Limb (tissue), 2 donors: ENCODE data around the gene ZSWIM4.
"Not testable (repeated sequence)": the region's sequence is repeated elsewhere in the genome, so short reads cannot be mapped to it uniquely, and the experiment has no call there.

Source experiments
- DNase-seq, 2 donors: peaks; one replicate each; pipeline ENCODE4 v3.0.0-alpha.2; 2016; ENCODE audit errors: extremely low spot score in 2 of 2

Gene ZSWIM4

GRCh38 chr19:13794757-13795589 is at the start of gene ZSWIM4:
TSS of gene ZSWIM4 (plus strand) at chr19:13795443. CDS start at chr19:13795649, 206 bp downstream.
- peak; percentile 98 to 99 for DNase-seq

- no peak for DNase-seq
Observed at GRCh38 chr19:13747098-13747453, 48.2 kb upstream of the ZSWIM4 start.

- no peak for DNase-seq
Observed at GRCh38 chr19:13748169-13748828, 46.9 kb upstream of the ZSWIM4 start.

GRCh38 chr19:13751436-13751835 is 43.8 kb upstream of the ZSWIM4 start:
- no peak for DNase-seq

- DNase-seq = not testable (repeated sequence)
Observed at GRCh38 chr19:13753622-13754021, 41.6 kb upstream of the ZSWIM4 start.

- DNase-seq = no peak
Observed at GRCh38 chr19:13756210-13756609, 39.0 kb upstream of the ZSWIM4 start.

GRCh38 chr19:13757805-13758772 is 37.2 kb upstream of the ZSWIM4 start:
- no peak for DNase-seq

GRCh38 chr19:13758795-13759194 is 36.4 kb upstream of the ZSWIM4 start:
- DNase-seq = no peak

- DNase-seq = no peak
Observed at GRCh38 chr19:13761423-13761822, 33.8 kb upstream of the ZSWIM4 start.

- no peak for DNase-seq
Observed at GRCh38 chr19:13762635-13763235, 32.5 kb upstream of the ZSWIM4 start.

GRCh38 chr19:13763265-13763664 is 32.0 kb upstream of the ZSWIM4 start:
- DNase-seq = no peak

- peak; percentile 82 to 87 for DNase-seq
Observed at GRCh38 chr19:13764101-13764807, 31.0 kb upstream of the ZSWIM4 start, which contains the start of gene MRI1. TSS of gene MRI1 (plus strand) at chr19:13764522. CDS start at chr19:13764589, 67 bp downstream.

GRCh38 chr19:13764821-13765394 is 30.3 kb upstream of the ZSWIM4 start:
- peak in 1 of 2 donors; percentile 55 for DNase-seq

GRCh38 chr19:13765395-13766094 is 29.7 kb upstream of the ZSWIM4 start:
- no peak for DNase-seq

- no peak for DNase-seq
Observed at GRCh38 chr19:13766095-13766481, 29.2 kb upstream of the ZSWIM4 start.

GRCh38 chr19:13768510-13768909 is 26.7 kb upstream of the ZSWIM4 start:
- DNase-seq = no peak

- no peak for DNase-seq
Observed at GRCh38 chr19:13770013-13770635, 25.1 kb upstream of the ZSWIM4 start.

- DNase-seq = peak; percentile 91 to 95
Observed at GRCh38 chr19:13774217-13775191, 20.7 kb upstream of the ZSWIM4 start, which contains the start of gene C19orf53. TSS of gene C19orf53 (plus strand) at chr19:13774456. CDS start at chr19:13774478, 22 bp downstream.
